Memory B cell (primary cell): ENCODE results near the gene ZNF385D.
"Not testable (repeated sequence)": the region's sequence is repeated elsewhere in the genome, so short reads cannot be mapped to it uniquely, and the experiment has no call there.

ENCODE experiments used
- ATAC-seq: fragments of 150-1000 bp; cut with Tn5 transposase; 2 replicates; pipeline ENCODE4 v1.10.0; 2021; ENCODE audit warnings: low read depth, mild to moderate bottlenecking, moderate library complexity
- DNase-seq, 2 donors: peaks; one replicate each; pipeline ENCODE4 v3.0.0; 2022; ENCODE audit warnings: low spot score in 2 of 2
- H3K27ac Mint-ChIP-seq: one replicate; pipeline ENCODE4 v1.8.0; 2022; ENCODE audit warnings: mild to moderate bottlenecking, moderate library complexity, mixed read lengths
- H3K27me3 Mint-ChIP-seq: one replicate; pipeline ENCODE4 v1.8.0; 2022; ENCODE audit warnings: mixed read lengths
- H3K36me3 Mint-ChIP-seq: one replicate; pipeline ENCODE4 v1.8.0; 2022; ENCODE audit warnings: mild to moderate bottlenecking, mixed read lengths
- H3K4me1 Mint-ChIP-seq: one replicate; pipeline ENCODE4 v1.8.0; 2022; ENCODE audit warnings: mixed read lengths
- H3K4me3 Mint-ChIP-seq: one replicate; pipeline ENCODE4 v1.8.0; 2022; ENCODE audit warnings: mild to moderate bottlenecking, moderate library complexity, mixed read lengths
- H3K9me3 Mint-ChIP-seq: one replicate; pipeline ENCODE4 v1.8.0; 2022; ENCODE audit warnings: mixed read lengths

Gene ZNF385D

DNA sequence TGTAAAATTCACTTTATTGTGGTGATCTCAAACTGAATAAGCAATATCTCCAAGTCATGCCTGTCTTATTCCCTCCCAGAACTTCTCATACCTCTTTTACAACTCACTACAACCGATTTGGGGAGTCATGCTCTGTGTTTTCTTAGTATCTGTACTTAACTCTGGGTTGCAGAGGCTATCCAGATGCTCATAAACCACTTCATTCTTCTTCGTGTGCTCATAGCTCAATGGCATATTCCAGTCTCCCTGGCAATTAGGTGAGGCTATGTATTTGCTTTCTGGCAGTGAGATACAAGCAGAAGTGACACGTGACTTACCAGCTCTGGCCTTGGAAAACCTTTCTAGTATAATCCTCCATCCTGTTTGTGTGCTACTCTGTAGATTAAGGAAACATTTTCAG lies 360.9 kb downstream of the ZNF385D start:
- ATAC-seq (no peak), DNase-seq (no peak)
- H3K4me3 Mint-ChIP-seq = no peak overlapping the region
- no peaks in the 10 kb centered on the region for H3K36me3 Mint-ChIP-seq
- no peaks in the 10 kb centered on the region for H3K27me3 Mint-ChIP-seq
- peaks cover 6% of the 10 kb centered on the region for H3K9me3 Mint-ChIP-seq
- H3K27ac Mint-ChIP-seq = no peak overlapping the region
- no peaks in the 10 kb centered on the region for H3K4me1 Mint-ChIP-seq

DNA sequence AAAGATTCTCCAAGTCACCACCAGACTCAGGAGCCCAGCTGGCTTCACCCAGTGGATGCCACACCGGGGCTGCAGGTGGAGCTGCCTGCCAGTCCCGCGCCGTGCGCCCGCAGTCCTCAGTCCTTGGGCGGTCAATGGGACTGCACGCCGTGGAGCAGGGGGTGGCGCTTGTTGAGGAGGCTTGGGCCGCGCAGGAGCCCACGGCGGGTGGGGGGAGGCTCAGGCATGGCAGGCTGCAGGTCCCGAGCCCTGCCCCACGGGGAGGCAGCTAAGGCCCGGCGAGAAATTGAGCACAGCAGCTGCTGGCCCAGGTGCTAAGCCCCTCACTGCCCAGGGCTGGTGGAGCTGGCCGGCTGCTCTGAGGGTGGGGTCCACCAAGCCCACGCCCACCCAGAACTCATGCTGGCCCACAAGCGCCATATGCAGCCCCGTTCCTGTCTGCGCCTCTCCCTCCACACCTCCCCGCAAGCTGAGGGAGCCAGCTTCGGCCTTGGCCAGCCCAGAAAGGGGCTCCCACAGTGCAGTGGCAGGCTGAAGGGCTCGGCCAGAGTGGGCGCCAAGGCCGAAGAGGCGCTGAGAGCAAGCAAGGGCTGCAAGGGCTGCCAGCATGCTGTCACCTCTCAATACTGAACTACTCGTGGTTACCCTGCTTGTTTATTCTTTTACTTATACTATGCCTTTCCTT lies 363.7 kb downstream of the ZNF385D start:
- not testable (repeated sequence) for ATAC-seq, H3K27me3 Mint-ChIP-seq, H3K4me3 Mint-ChIP-seq

GRCh38 chr3:21378036-21378435 lies 373.0 kb downstream of the ZNF385D start:
- H3K36me3 Mint-ChIP-seq, H3K4me1 Mint-ChIP-seq, H3K4me3 Mint-ChIP-seq: not testable (repeated sequence)

More for the DNA sequence above, 363.7 kb downstream of the ZNF385D start:
- H3K27ac Mint-ChIP-seq, H3K9me3 Mint-ChIP-seq, DNase-seq, H3K4me1 Mint-ChIP-seq, H3K36me3 Mint-ChIP-seq: not testable (repeated sequence)

GRCh38 chr3:21377071-21377769 lies 373.8 kb downstream of the ZNF385D start:
- H3K4me1 Mint-ChIP-seq = no peaks in the 10 kb centered on the region
- ATAC-seq (no peak), DNase-seq (no peak)
- no peaks in the 10 kb centered on the region for H3K36me3 Mint-ChIP-seq
- H3K9me3 Mint-ChIP-seq = peaks cover 1% of the 10 kb centered on the region
- no peak overlapping the region for H3K27ac Mint-ChIP-seq
- H3K4me3 Mint-ChIP-seq = no peak overlapping the region
- H3K27me3 Mint-ChIP-seq = no peaks in the 10 kb centered on the region

More at GRCh38 chr3:21378036-21378435, 373.0 kb downstream of the ZNF385D start:
- ATAC-seq, H3K27ac Mint-ChIP-seq, H3K9me3 Mint-ChIP-seq, H3K27me3 Mint-ChIP-seq, DNase-seq: not testable (repeated sequence)

GRCh38 chr3:21372316-21372715 lies 378.7 kb downstream of the ZNF385D start:
- Mint-ChIP-seq H3K4me1 (no peaks in the 10 kb centered on the region), H3K9me3 (no peaks in the 10 kb centered on the region), H3K36me3 (no peaks in the 10 kb centered on the region), H3K27me3 (no peaks in the 10 kb centered on the region), H3K27ac (no peak overlapping the region), H3K4me3 (no peak overlapping the region)
- no peak for DNase-seq
- no peak for ATAC-seq
